Measurements from ENCODE around the gene UBE2C.

Gene UBE2C

DNA sequence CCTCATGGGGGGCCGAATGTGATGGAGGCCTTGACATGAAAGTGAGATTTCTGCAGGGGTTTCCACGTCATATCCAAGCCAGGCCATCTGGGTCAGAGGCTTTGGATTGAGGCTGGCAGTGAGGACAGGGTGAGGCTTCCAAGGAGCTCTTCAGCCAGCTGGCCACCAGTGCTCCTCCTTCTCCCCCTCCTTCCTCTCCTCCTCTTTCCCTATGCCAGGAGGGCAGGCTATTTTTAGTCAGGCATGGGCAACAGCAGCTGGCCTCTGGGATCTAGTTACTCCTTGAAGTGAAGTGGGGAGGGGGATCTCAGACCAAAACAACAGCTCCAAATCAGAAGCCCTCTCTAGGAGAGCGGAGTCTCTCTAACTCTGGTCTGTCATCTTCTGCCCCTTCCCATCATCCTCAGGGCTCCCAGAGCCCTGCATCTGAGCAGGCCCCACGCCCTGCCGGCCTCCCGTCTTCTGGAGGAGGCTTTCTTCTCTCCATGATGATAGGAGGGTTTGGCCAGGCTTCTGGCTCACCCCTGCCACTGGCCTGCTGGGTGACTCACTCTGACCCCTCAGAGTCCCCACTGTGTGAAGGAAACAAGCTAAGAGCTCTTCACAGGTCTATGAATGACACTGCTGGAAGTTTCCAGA, 14.1 kb downstream of the UBE2C start:
- H3K9me3 ChIP-seq (ENCODE audit: insufficient read depth, low read length) = no peaks in the 10 kb centered on the region
- H3K79me2 ChIP-seq (ENCODE audit: insufficient read depth, low read length) = no peaks in the 10 kb centered on the region
- H3K36me3 ChIP-seq (ENCODE audit: low read length) = no peaks in the 10 kb centered on the region
- no peak overlapping the region for H3K4me2 ChIP-seq (ENCODE audit: low read depth, low read length, poor library complexity, severe bottlenecking)
- no peak overlapping the region for H3K27ac ChIP-seq (ENCODE audit: low read depth, low read length)
- no peak overlapping the region for H2AFZ ChIP-seq (ENCODE audit: low read depth, low read length, severe bottlenecking)
- no peak for TF ChIP-seq EZH2phosphoT487 (conservative IDR thresholded peaks at IDR 0.05; ENCODE audit: low read length)
- TF ChIP-seq, protein P1, sequence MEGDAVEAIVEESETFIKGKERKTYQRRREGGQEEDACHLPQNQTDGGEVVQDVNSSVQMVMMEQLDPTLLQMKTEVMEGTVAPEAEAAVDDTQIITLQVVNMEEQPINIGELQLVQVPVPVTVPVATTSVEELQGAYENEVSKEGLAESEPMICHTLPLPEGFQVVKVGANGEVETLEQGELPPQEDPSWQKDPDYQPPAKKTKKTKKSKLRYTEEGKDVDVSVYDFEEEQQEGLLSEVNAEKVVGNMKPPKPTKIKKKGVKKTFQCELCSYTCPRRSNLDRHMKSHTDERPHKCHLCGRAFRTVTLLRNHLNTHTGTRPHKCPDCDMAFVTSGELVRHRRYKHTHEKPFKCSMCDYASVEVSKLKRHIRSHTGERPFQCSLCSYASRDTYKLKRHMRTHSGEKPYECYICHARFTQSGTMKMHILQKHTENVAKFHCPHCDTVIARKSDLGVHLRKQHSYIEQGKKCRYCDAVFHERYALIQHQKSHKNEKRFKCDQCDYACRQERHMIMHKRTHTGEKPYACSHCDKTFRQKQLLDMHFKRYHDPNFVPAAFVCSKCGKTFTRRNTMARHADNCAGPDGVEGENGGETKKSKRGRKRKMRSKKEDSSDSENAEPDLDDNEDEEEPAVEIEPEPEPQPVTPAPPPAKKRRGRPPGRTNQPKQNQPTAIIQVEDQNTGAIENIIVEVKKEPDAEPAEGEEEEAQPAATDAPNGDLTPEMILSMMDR (IDR thresholded peaks at IDR 0.05; ENCODE audit: insufficient read depth, low read length, poor library complexity, severe bottlenecking) = no peak
- H3F3A ChIP-seq (ENCODE audit: insufficient read depth) = no peaks in the 10 kb centered on the region
- no peak overlapping the region for H3K4me3 ChIP-seq (ENCODE audit: insufficient read depth, low read length, poor library complexity, severe bottlenecking)
- H3K9me2 ChIP-seq (replicated peaks; ENCODE audit: insufficient read depth, low read length) = no peaks in the 10 kb centered on the region
- H3K9ac ChIP-seq (ENCODE audit: low read length) = no peak overlapping the region
- no peaks in the 10 kb centered on the region for H4K20me1 ChIP-seq (ENCODE audit: low read depth, low read length)
- no peaks in the 10 kb centered on the region for H3K27me3 ChIP-seq (ENCODE audit: low read length)

DNA sequence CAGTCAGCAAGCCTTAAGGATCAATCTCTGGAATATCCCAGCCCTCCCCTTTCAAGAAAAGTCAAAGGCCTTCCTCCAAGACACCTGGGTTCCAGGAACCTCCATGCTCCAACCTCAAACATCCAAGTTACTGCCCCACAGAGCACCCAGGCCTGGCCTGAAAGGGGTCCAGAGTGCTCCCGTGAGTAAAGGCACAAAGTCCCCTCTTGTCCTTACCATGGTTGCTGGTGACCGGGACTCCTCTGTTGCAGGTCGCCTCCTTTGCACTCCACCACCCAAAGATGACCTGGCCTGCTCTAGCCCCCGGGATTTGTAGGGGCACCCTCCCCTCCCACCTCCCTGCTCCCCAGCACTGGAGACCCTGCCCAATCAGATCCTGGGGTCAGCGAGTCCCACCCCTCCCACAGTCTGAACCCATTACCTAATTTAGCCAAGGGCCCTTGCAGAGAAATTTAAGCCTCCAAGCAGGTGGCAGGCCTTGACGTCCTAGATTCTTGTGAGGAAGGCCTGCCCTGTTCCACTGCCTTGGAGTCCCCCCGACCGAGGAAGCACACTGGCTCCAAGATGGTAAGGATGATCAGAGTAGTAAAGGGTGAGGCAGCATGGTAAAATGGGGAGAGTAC, 14.7 kb downstream of the UBE2C start, which contains the start of gene TNNC2:
TNNC2 (minus strand) TSS at position 283 of the 623 bp plus-strand sequence; CDS start at position 219, 64 bp downstream.
- Histone ChIP-seq H3K9me3 (ENCODE audit: insufficient read depth, low read length) (no peaks in the 10 kb centered on the region), H3K79me2 (ENCODE audit: insufficient read depth, low read length) (no peaks in the 10 kb centered on the region), H3K36me3 (ENCODE audit: low read length) (no peaks in the 10 kb centered on the region), H3K9me2 (replicated peaks; ENCODE audit: insufficient read depth, low read length) (no peaks in the 10 kb centered on the region), H3K9ac (ENCODE audit: low read length) (no peak within 1 kb of the TSS), H2AFZ (ENCODE audit: low read depth, low read length, severe bottlenecking) (no peak within 1 kb of the TSS), H4K20me1 (ENCODE audit: low read depth, low read length) (no peaks in the 10 kb centered on the region), H3K4me2 (ENCODE audit: low read depth, low read length, poor library complexity, severe bottlenecking) (no peak within 1 kb of the TSS), H3F3A (ENCODE audit: insufficient read depth) (no peaks in the 10 kb centered on the region), H3K27me3 (ENCODE audit: low read length) (no peaks in the 10 kb centered on the region), H3K27ac (ENCODE audit: low read depth, low read length) (no peak within 1 kb of the TSS), H3K4me3 (ENCODE audit: insufficient read depth, low read length, poor library complexity, severe bottlenecking) (no peak within 1 kb of the TSS)
- TF ChIP-seq, protein P1 (IDR thresholded peaks at IDR 0.05; ENCODE audit: insufficient read depth, low read length, poor library complexity, severe bottlenecking) = no peak
- no peak for TF ChIP-seq EZH2phosphoT487 (conservative IDR thresholded peaks at IDR 0.05; ENCODE audit: low read length)

DNA sequence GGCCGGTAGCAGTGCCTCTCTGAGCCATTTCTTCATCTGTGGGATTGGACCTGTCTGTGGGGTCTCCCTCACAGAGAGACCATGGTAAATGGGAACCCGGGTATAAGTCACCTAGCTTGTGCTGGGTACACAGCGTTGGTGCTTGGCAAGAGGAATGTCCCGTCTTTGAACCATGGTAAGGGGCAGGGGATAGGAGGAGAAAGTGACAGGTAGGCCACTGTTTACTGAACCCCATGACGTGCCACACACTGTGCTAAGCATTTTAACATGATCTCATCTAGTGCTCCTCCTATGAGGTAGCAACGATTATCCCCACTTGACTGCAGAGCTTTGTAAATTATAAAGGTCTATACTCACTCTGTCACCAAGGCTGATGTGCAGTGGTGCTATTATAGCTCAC, 15.3 kb downstream of the UBE2C start:
- Histone ChIP-seq H3K79me2 (ENCODE audit: insufficient read depth, low read length) (no peaks in the 10 kb centered on the region), H3K9me2 (replicated peaks; ENCODE audit: insufficient read depth, low read length) (no peaks in the 10 kb centered on the region), H4K20me1 (ENCODE audit: low read depth, low read length) (no peaks in the 10 kb centered on the region), H2AFZ (ENCODE audit: low read depth, low read length, severe bottlenecking) (no peak overlapping the region), H3K27me3 (ENCODE audit: low read length) (no peaks in the 10 kb centered on the region), H3K36me3 (ENCODE audit: low read length) (no peaks in the 10 kb centered on the region), H3K4me3 (ENCODE audit: insufficient read depth, low read length, poor library complexity, severe bottlenecking) (no peak overlapping the region), H3F3A (ENCODE audit: insufficient read depth) (no peaks in the 10 kb centered on the region), H3K9me3 (ENCODE audit: insufficient read depth, low read length) (no peaks in the 10 kb centered on the region), H3K4me2 (ENCODE audit: low read depth, low read length, poor library complexity, severe bottlenecking) (no peak overlapping the region), H3K27ac (ENCODE audit: low read depth, low read length) (no peak overlapping the region), H3K9ac (ENCODE audit: low read length) (no peak overlapping the region)
- TF ChIP-seq, protein P1 (IDR thresholded peaks at IDR 0.05; ENCODE audit: insufficient read depth, low read length, poor library complexity, severe bottlenecking) = no peak
- no peak for TF ChIP-seq EZH2phosphoT487 (conservative IDR thresholded peaks at IDR 0.05; ENCODE audit: low read length)
